Sigmoid colon (tissue), 7 donors: ENCODE measurements around the gene GAL. TPM values are rescaled to one million over a fixed set of nuclear protein-coding genes. Genes with fewer than 3 reads are reported as not detected.
A peak's percentile ranks its signal among the peaks of the same experiment; 100 is the strongest.

Source experiments
- DNase-seq: peaks from one replicate; pipeline ENCODE4 v3.0.0-alpha.2; 2019
- H3K27ac ChIP-seq, 4 donors: fragments of 200-600 bp; sonication (generic); one replicate each; pipeline ENCODE4 v1.5.1; 2016 to 2019; ENCODE audit warnings: mild to moderate bottlenecking in 1 of 4
- H3K27me3 ChIP-seq, 3 donors: fragments of 200-600 bp; sonication (generic); one replicate each; pipeline ENCODE4 v1.5.1; 2019; ENCODE audit warnings: mild to moderate bottlenecking in 1 of 3
- H3K36me3 ChIP-seq, 4 donors: fragments of 200-600 bp; sonication (generic); one replicate each; pipeline ENCODE4 v1.5.1; 2016 to 2019
- H3K4me1 ChIP-seq, 4 donors: fragments of 200-600 bp; sonication (generic); one replicate each; pipeline ENCODE4 v1.5.1; 2017 to 2019
- H3K4me3 ChIP-seq, 4 donors: fragments of 200-600 bp; sonication (generic); one replicate each; pipeline ENCODE4 v1.5.1; 2017 to 2019; ENCODE audit warnings: mild to moderate bottlenecking in 2 of 4, moderate library complexity in 1 of 4
- H3K9me3 ChIP-seq, 4 donors: fragments of 200-600 bp in 3 of 4; sonication (generic) in 3 of 4; one replicate each; pipeline versions ENCODE4 v1.5.1 to v1.6.1; 2013 to 2019
- CTCF ChIP-seq, 4 experiments: fragments of 450-650 bp in 3 of 4; fragments of 200-600 bp in 1 of 4; IDR thresholded peaks; one replicate each; pipeline ENCODE4 v1.5.1; 2016 to 2019; ENCODE audit warnings: antibody characterized with exemption in 4 of 4, mild to moderate bottlenecking in 3 of 4, moderate library complexity in 2 of 4
- EP300 ChIP-seq, 4 donors: sonication (generic); formaldehyde crosslinking; IDR thresholded peaks; one replicate each; pipeline ENCODE4 v1.6.1; 2017; ENCODE audit warnings: antibody characterized with exemption in 4 of 4
- POLR2A ChIP-seq, 2 donors: fragments of 450-650 bp; IDR thresholded peaks; one replicate each; pipeline ENCODE4 v1.6.1; 2016; ENCODE audit warnings: antibody characterized with exemption in 2 of 2, mild to moderate bottlenecking in 2 of 2, moderate library complexity in 2 of 2
- POLR2AphosphoS5 ChIP-seq, 4 donors: sonication (generic); formaldehyde crosslinking; IDR thresholded peaks; one replicate each; pipeline ENCODE4 v1.6.1; 2017; ENCODE audit warnings: antibody characterized with exemption in 4 of 4
- WGBS, 2 donors: extraction: QIAGEN DNeasy Blood & Tissue Kit; methylation state at CpG; one replicate each; pipeline ENCODE4 v1.1.7; 2013; 5-methylcytosine and 5-hydroxymethylcytosine counted together
- intact Hi-C: fragments of 100-400 bp; cut with DNase I; formaldehyde crosslinking; loops from one replicate; pipeline ENCODE4 v1.15.1; 2023
- polyA plus RNA-seq, 3 donors: library from polyadenylated mRNA; stranded (reverse); fragments of 200-250 nt; gene quantifications; one replicate each; pipeline ENCODE4 v1.2.3, GENCODE V29; 2013
- total RNA-seq, 4 donors: library from RNA; depleted of rRNA; stranded (reverse); fragments of >200 nt; gene quantifications; one replicate each; pipeline ENCODE4 v1.1.0, GENCODE V29; 2016
- donor health status: healthy with polysubstance abuse.
- donor health status: Bipolar disorder and iron deficiency.
- donor health status: healthy.

The GAL gene
- total and polyA plus RNA-seq, 7 donors = 4.1 to 12.9 (median 11.8) TPM; not detected in 2

GRCh38 chr11:68693484-68693882, 9.1 kb downstream of the GAL start:
- 90 to 91% methylated on average over 10 of the region's 10 CpGs for WGBS, 2 donors
- Histone ChIP-seq H3K4me3 (no peak overlapping the region), H3K27me3 (peaks cover 0 to 32% (median 0%) of the 10 kb centered on the region in 3 donors), H3K9me3 (peaks cover 0 to 3% (median 0%) of the 10 kb centered on the region in 4 donors), H3K27ac (no peak overlapping the region), H3K4me1 (no peaks in the 10 kb centered on the region), H3K36me3 (no peaks in the 10 kb centered on the region)
- intact Hi-C loops = no loop called here
- peak; percentile 49 for DNase-seq
- TF ChIP-seq CTCF (IDR thresholded peaks at IDR 0.05) = no peak
- TF ChIP-seq EP300 (IDR thresholded peaks at IDR 0.05) = no peak
- no peak for TF ChIP-seq POLR2A (IDR thresholded peaks at IDR 0.05)

- no peak for TF ChIP-seq EP300 (IDR thresholded peaks at IDR 0.05)
- no peak for TF ChIP-seq CTCF (IDR thresholded peaks at IDR 0.05)
- no peak for TF ChIP-seq POLR2A (IDR thresholded peaks at IDR 0.05)
- TF ChIP-seq POLR2AphosphoS5 (IDR thresholded peaks at IDR 0.05) = no peak
- H3K9me3 ChIP-seq = peaks cover 0 to 3% (median 0%) of the 10 kb centered on the region in 4 donors
- H3K27ac ChIP-seq = no peak overlapping the region
- H3K4me3 ChIP-seq = no peak overlapping the region
- intact Hi-C loops = no loop called here
- 82 to 86% methylated on average over 5 of the region's 5 CpGs for WGBS, 2 donors
- H3K27me3 ChIP-seq = peaks cover 0 to 22% (median 0%) of the 10 kb centered on the region in 3 donors
- DNase-seq = no peak
- H3K4me1 ChIP-seq = no peaks in the 10 kb centered on the region
- H3K36me3 ChIP-seq = no peaks in the 10 kb centered on the region
Observed at GRCh38 chr11:68694431-68695297, 10.3 kb downstream of the GAL start.

GRCh38 chr11:68695531-68695930, 11.2 kb downstream of the GAL start:
- Histone ChIP-seq H3K36me3 (no peaks in the 10 kb centered on the region), H3K27me3 (peaks cover 0 to 15% (median 0%) of the 10 kb centered on the region in 3 donors), H3K27ac (no peak overlapping the region), H3K4me1 (no peaks in the 10 kb centered on the region), H3K9me3 (peaks cover 0 to 3% (median 0%) of the 10 kb centered on the region in 4 donors), H3K4me3 (no peak overlapping the region)
- intact Hi-C loops = no loop called here
- TF ChIP-seq POLR2AphosphoS5 (IDR thresholded peaks at IDR 0.05) = no peak
- TF ChIP-seq CTCF (IDR thresholded peaks at IDR 0.05) = no peak
- TF ChIP-seq EP300 (IDR thresholded peaks at IDR 0.05) = no peak
- no peak for TF ChIP-seq POLR2A (IDR thresholded peaks at IDR 0.05)
- 48 to 75% methylated on average over 2 of the region's 2 CpGs for WGBS, 2 donors
- DNase-seq = no peak

GRCh38 chr11:68698993-68699392, 14.6 kb downstream of the GAL start:
- TF ChIP-seq EP300 (IDR thresholded peaks at IDR 0.05) = no peak
- no peak for TF ChIP-seq CTCF (IDR thresholded peaks at IDR 0.05)
- TF ChIP-seq POLR2A (IDR thresholded peaks at IDR 0.05) = no peak
- no peak for TF ChIP-seq POLR2AphosphoS5 (IDR thresholded peaks at IDR 0.05)
- DNase-seq = no peak
- H3K9me3 ChIP-seq = peaks cover 0 to 3% (median 0%) of the 10 kb centered on the region in 4 donors
- no peaks in the 10 kb centered on the region for H3K4me1 ChIP-seq
- H3K4me3 ChIP-seq = no peak overlapping the region
- 93 to 94% methylated on average over 2 of the region's 2 CpGs for WGBS, 2 donors
- H3K27ac ChIP-seq = no peak overlapping the region
- H3K36me3 ChIP-seq = no peaks in the 10 kb centered on the region
- H3K27me3 ChIP-seq = peaks cover 0 to 8% (median 3%) of the 10 kb centered on the region in 3 donors
- intact Hi-C loops = no loop called here
